Subcutaneous adipose tissue (tissue), 4 donors: ENCODE measurements around the gene DPYD. TPM values are rescaled to one million over a fixed set of nuclear protein-coding genes. Genes with fewer than 3 reads are reported as not detected.

ENCODE experiments used
- CTCF ChIP-seq: fragments of 450-650 bp; IDR thresholded peaks from one replicate; pipeline ENCODE4 v1.5.1; 2016; ENCODE audit warnings: low read depth, mild to moderate bottlenecking, control low read depth, antibody characterized with exemption, moderate library complexity
- total RNA-seq, 4 donors: library from RNA; depleted of rRNA; stranded (reverse); fragments of >200 nt; gene quantifications; one replicate each; pipeline ENCODE4 v1.1.0, GENCODE V29; 2016

The DPYD gene
- total RNA-seq, 4 donors from 2014 or later, result 47.1 to 100 (median 68.0) TPM

GRCh38 chr1:97824200-97824599, 96.6 kb downstream of the DPYD start:
- no peak for TF ChIP-seq CTCF

DNA sequence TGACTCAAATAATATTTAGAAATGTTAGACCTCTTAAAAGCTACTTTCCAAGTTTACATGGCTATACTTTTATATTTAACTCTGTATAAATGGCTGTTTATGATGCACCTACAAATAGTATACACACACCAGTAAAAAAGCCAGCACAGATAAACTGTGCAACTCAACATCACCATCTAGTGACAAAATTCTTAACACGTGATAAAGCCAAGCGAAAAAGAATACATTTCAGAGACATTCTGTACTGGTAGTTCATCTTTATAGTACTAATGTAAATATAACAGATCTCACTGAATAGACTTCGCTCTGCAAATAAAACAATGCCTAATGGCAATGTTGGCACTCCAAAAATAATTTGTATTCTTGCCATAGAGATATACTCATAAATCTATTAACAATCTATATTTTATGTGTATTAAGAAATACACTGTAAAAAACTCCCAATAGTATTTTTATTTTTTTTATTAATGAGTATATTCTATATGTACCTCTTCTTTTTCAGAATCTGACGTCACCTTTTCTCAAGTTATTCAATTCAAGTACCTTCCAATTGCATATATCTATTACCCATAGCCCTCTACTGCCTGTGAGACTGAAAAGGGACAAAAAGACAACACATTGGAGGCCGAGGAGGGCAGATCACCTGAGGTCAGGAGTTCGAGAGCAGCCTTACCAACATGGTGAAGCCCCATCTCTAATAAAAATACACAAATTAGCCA, 100.2 kb downstream of the DPYD start:
- TF ChIP-seq CTCF, result no peak

DNA sequence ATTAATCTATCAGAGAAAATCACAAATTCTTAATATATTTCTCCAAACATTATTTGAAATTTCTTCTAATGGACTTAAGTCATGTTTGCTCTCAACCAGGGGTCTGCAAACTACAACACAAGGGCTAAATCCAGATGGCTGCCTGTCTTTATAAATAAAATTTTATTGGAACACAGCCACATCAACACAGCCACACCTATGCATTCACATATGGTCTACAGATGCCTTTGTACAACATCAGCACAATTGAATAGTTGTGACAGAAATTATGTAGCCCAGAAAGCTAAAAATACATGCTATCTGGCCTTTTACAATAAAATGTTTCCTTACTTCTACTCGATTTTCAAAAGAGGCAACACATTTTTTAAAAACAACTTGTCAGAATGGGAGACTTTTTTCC, 103.9 kb downstream of the DPYD start:
- TF ChIP-seq CTCF, result no peak

GRCh38 chr1:97814804-97815203, 106.0 kb downstream of the DPYD start:
- TF ChIP-seq CTCF, result no peak

GRCh38 chr1:97814121-97814520, 106.7 kb downstream of the DPYD start:
- no peak for TF ChIP-seq CTCF

DNA sequence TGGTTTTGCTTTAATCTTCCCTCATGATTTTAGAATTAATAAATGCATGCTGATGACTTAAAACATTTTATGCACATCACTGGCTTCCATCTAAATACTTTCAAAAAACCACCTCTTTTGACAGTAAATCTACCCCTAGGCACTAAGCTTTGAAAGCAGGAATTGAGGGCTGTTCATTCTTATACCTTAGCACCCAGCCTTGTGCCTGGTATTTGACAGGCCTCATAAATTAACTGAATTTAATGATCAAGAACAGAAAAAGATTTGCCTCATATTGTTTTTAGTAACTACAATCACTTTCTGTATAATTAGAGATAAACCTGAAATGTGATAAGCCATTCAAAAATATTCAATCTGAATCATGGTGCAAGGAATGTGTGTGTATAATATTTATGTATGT, 108.8 kb downstream of the DPYD start:
- no peak for TF ChIP-seq CTCF

- no peak for TF ChIP-seq CTCF
Measured at GRCh38 chr1:97806996-97807520, 113.8 kb downstream of the DPYD start.
